Measurements from ENCODE around the gene FNIP1.
"Not testable (repeated sequence)": the region's sequence is repeated elsewhere in the genome, so short reads cannot be mapped to it uniquely, and the experiment has no call there.

Gene FNIP1

GRCh38 chr5:131796793-131797693 lies at the start of gene FNIP1:
Gene FNIP1, minus strand, starts transcription at chr5:131797017. Its CDS starts 96 bp downstream, at chr5:131796921.
- peak; percentile 33 for DNase-seq

GRCh38 chr5:131846536-131846935 lies 49.7 kb upstream of the FNIP1 start:
- DNase-seq: no peak

- DNase-seq: no peak
These were observed 49.0 kb upstream of the FNIP1 start for GRCh38 chr5:131845828-131846227.

- DNase-seq: not testable (repeated sequence)
These were observed 46.2 kb upstream of the FNIP1 start for GRCh38 chr5:131842971-131843370.

GRCh38 chr5:131832702-131833101 lies 35.9 kb upstream of the FNIP1 start:
- DNase-seq: not testable (repeated sequence)

- no peak for DNase-seq
These were observed 28.7 kb upstream of the FNIP1 start for GRCh38 chr5:131825404-131826013.

- no peak for DNase-seq
These were observed 27.8 kb upstream of the FNIP1 start for GRCh38 chr5:131824631-131825030.

- no peak for DNase-seq
These were observed 24.4 kb upstream of the FNIP1 start for GRCh38 chr5:131821221-131821620.

- no peak for DNase-seq
These were observed 21.3 kb upstream of the FNIP1 start for GRCh38 chr5:131818001-131818724.

GRCh38 chr5:131814990-131815389 lies 18.2 kb upstream of the FNIP1 start:
- no peak for DNase-seq

GRCh38 chr5:131812371-131813160 lies 15.7 kb upstream of the FNIP1 start:
- DNase-seq: no peak

- DNase-seq: no peak
These were observed 13.9 kb upstream of the FNIP1 start for GRCh38 chr5:131810510-131811249.

- DNase-seq: no peak
These were observed 681 bp downstream of the FNIP1 start for GRCh38 chr5:131795879-131796792.

GRCh38 chr5:131795228-131795627 lies 1.6 kb downstream of the FNIP1 start:
- no peak for DNase-seq

GRCh38 chr5:131794586-131794985 lies 2.2 kb downstream of the FNIP1 start:
- no peak for DNase-seq

- no peak for DNase-seq
These were observed 3.9 kb downstream of the FNIP1 start for GRCh38 chr5:131792896-131793295.

- DNase-seq: no peak
These were observed 5.0 kb downstream of the FNIP1 start for GRCh38 chr5:131791866-131792265.

GRCh38 chr5:131790550-131790949 lies 6.3 kb downstream of the FNIP1 start:
- no peak for DNase-seq

GRCh38 chr5:131789765-131790164 lies 7.1 kb downstream of the FNIP1 start:
- no peak for DNase-seq

GRCh38 chr5:131787736-131788135 lies 9.1 kb downstream of the FNIP1 start:
- DNase-seq: no peak

Data from NCI-H1417 treated with DMSO at 0.1 percent for 48 hours (cell line).